GM19467 (cell line): ENCODE results near the gene WARS2.
"Not testable (repeated sequence)": the region's sequence is repeated elsewhere in the genome, so short reads cannot be mapped to it uniquely, and the experiment has no call there.

Source experiments
- ATAC-seq: cut with Tn5 transposase; IDR thresholded peaks from one replicate; pipeline ENCODE4 v1.9.1; 2021; ENCODE audit warnings: mild to moderate bottlenecking, moderate library complexity; ENCODE audit not compliant: unreplicated experiment

WARS2 gene

DNA sequence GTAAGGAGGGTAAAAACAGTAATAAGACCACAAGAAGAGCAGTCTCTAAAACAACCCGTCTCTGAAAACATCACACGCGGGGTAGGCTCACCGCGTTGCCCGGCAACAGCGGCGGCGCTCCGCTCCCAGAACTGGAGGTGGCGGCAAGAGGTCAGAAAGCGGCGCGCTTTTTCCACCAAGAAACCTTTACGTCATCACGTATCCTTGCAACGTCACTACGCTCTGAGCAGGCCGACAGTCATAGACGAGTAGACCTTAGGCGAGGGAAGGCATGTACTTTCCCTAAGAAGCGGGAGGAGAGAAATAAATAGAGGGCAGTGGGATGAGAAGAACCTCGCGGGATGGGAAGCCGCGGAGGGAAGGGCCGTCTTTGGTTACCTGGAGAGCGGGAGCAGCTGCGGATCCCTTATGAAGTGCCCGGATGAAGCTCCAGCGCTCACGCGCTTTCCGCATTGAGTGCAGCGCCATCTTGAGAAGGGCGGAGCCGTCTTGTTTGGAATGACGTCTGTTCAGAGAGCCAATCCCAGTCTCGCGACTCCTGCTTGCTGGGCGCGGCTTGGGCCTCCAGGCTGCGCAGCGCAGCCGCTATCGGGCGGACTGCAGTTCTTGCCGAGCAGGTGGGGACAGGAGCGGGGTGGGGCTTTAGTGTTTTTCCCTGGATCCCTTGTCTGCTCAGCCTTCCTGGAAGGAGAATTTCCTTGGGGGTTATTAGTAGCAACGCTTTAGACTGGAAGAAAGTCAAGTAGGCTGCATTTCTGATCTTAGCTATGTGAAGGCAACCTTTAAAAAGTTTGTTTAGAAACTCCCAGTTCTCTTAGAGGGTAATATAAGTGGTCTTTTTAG is at the start of gene WARS2:
TSS of gene WARS2 (minus strand) at position 477 of the 843 bp plus-strand sequence. CDS start at position 468, 9 bp downstream.
- peak; percentile 97 for ATAC-seq

DNA sequence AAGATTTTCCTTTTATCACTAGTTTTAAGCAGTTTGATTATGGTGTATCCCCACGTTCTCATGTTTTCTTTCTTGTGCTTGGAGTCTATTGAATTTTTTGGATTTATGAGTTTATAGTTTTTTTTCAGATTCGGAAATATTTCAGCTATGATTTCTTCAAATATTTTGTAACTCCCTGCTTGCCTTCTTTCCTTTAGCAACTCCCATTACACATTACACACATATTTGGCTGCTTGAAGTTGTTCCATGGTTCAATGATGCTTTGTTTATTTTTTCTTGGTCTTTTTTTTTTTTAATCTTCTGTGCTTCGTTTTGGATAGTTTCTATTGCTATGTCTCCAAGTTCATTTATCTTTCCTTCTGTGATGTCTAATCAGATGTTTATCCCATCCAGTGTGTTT is 48.5 kb upstream of the WARS2 start:
- no peak for ATAC-seq

DNA sequence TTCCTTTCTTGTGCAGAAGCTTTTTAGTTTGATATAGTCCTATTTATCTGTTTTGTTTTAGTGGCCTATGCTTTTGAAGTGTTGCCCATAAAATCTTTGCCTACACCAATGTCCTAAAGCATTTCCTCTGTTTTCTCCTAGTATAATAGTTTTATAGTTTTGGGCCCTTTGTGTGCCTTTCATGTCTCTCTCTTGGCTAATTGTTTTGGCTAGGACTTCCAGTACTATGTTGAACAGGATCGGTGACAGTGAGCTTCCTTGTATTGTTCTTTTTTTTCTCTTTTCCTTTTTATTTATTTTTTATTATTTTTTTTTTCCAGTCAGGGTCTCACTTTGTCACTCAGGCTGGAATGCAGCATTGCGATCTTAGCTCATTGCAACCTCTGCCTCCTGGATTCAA is 47.0 kb upstream of the WARS2 start:
- ATAC-seq: no peak

DNA sequence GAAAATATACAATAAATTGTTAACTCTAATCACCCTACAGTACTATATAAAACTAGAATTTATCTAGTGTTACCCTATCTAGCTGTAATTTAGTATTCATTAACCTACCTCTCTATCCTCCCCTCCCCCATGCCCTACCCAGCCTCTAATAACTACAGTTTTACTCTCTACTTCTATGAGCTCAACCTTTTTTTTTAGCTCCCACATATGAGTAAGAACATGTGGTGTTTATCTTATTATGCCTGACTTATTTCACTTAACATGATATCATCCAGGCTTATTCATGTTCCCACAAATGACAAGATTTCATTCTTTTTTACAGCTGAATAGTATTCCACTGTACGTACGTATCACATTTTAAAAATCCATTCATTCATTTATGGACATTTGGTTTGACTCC is 46.0 kb upstream of the WARS2 start:
- no peak for ATAC-seq

DNA sequence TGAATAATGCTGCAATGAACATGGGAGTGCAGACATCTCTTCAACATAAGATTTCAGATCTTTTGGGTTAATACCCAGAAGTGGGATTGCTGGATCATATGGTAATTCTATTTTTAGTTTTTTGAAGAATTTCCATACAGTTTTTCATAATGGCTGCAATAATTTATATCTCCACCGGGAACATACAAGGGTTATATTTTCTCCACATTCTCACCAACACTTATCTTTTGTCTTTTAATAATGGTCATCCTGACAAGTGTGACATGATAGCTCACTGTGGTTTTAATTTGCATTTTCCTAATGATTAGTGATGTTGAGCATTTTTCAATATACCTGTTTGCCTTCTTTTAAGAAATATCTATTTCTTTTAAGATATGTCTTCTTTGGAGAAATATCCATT is 44.5 kb upstream of the WARS2 start:
- ATAC-seq: no peak

- no peak for ATAC-seq
Measured at GRCh38 chr1:119181218-119181617, 40.8 kb upstream of the WARS2 start.

DNA sequence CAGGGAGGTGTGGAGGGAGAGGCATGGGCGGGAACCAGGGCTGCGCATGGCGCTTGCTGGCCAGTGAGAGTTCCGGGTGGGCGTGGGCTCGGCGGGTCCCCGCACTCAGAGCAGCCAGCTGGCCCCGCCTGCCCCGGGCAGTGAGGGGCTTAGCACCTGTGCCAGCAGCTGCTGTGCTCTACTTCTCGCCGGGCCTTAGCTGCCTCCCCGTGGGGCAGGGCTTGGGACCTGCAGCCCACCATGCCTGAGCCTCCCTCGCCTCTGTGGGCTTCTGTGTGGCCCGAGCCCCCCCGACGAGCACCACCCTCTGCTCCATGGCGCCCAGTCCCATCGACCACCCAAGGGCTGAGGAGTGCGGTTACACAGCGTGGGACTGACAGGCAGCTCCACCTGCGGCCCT is 38.6 kb upstream of the WARS2 start:
- ATAC-seq: no peak

GRCh38 chr1:119172927-119173326 is 32.5 kb upstream of the WARS2 start:
- not testable (repeated sequence) for ATAC-seq

- ATAC-seq: not testable (repeated sequence)
Measured at GRCh38 chr1:119171381-119172010, 31.0 kb upstream of the WARS2 start.

GRCh38 chr1:119163396-119163795 is 22.9 kb upstream of the WARS2 start:
- no peak for ATAC-seq

DNA sequence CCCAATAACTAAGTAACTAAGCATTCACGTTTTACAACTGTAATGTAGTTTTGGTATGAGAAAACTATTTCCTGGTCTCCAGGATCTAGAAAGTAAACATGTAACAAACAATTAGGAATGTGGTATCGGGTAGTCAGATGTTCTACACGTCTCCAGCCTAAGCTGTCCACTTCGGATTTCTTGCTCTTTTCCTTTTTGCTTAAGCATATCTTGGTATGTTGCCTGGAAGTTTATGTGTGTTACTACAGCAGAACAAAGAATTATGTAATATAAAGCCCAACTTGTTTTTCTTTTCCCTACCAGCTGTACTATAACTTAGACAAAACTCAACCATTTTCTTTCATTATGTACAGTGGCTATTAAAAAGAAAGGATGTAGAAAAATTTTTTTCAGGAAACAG is 20.4 kb upstream of the WARS2 start:
- no peak for ATAC-seq

DNA sequence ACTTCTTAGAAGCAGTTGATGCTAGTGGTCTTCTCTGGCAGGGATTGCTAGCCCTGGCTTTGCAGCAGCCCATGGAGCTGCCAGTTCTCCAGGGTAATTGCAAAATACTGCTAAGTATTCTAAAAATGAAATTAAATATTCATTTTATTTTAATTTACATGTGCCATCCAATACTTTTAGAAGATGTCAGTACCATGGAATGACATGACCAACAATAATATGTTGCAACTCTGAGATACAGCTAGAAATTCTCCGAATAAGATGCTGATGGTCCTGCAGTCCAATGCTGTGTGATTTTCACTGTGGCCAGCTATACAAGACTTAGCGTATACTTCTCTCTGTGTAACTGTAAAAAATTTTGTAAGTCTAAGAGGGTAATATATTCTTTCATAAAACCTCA is 20.0 kb upstream of the WARS2 start:
- no peak for ATAC-seq

DNA sequence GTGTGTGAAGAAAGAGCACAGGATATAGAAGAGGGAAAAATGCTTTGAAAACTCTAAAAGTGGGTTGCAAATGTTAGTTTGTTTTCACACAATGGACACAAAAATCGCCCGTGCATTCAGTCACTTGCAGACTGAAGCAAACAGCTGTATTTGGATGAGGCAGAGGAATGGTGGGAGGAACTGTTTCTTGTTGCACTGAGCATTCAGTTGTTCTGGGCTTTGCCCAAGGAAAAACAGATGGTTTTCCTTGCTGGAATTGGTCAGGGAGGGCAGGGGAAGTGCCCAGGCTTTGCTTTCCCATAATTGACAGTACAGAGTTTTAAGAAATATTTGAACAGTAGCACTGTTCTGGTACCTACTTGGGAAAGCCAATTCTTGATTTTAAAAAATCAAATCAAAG is 19.5 kb upstream of the WARS2 start:
- no peak for ATAC-seq

DNA sequence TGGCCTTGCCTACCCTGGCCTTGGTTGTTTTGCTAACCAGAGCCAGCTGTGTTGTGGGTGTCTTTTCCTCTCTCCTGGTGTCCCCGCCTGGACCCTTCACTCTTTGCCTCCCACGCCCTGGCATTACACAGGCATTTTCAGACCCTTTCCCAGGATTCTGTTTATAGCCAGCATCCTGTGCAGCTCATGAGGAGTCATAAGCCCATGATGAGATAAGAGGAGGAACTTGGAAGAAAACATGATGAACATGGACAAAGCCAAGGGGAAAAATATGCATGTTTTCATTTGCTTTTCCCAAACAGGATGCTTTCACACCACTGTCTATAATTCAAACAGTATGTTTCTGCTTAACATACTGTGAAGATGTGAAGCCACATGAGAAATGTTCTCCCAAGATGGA is 18.7 kb upstream of the WARS2 start:
- no peak for ATAC-seq

- not testable (repeated sequence) for ATAC-seq
Measured at GRCh38 chr1:119156761-119157160, 16.3 kb upstream of the WARS2 start.

- ATAC-seq: not testable (repeated sequence)
Measured at GRCh38 chr1:119155069-119155468, 14.6 kb upstream of the WARS2 start.

DNA sequence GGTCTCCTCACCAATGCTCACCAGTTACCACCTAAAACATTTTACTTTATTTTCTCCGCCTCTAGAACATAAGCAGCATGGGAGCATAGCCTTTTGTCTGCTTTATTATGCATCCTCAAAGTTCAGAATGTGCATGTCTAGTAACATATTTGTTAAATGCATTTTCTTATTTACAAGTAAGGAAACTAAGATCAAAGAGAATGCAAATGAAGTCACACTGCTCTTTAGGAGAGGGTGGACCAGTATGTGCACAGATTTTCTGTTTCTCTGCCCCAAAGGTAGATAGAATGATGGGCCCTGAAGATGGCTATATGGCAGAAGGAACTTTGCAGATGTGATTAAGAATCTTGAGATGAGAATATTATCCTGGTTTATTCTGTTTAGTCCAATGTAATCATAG is 9.7 kb upstream of the WARS2 start:
- ATAC-seq: no peak

DNA sequence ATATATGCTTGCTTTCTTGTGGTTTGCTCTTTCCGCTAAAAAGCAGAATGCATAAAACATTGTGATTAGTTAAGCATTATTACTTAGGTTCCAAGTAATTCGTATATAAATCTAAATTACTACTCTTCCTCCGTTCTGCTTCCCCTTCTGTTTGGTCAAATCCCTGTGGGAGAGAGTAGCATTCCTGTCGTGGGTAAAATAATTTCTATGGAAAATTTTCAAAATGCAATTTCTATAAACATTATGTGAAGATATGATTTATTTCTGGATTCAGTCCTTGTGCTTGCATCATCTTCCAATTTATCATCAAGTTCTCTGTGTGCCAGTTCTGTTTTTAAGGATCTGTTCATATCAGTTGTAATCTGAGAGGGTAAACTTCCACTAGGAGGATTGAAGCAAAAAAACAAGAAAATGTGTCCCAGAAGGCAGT is 7.2 kb upstream of the WARS2 start:
- no peak for ATAC-seq

GRCh38 chr1:119146466-119146865 is 6.0 kb upstream of the WARS2 start:
- ATAC-seq: no peak

- no peak for ATAC-seq
Measured at GRCh38 chr1:119144813-119145212, 4.4 kb upstream of the WARS2 start.

DNA sequence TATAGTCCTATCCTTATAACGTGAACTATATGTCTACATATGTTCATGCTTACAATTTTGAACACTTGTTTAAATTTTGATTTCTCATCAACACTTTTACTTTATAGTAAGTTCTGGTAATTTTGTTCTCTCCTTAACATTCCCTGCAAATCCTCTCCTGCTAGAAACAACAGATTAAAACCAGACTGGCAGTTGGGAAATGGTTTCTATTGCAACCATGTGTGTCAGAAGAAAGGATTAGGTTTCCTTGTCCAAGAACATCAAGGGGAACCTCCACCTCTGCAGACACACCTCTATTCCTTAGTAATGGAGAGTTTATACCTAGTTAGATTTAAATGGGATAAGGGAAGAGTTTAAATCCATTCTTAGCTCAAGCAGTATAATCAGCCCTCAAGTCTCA is 3.3 kb upstream of the WARS2 start:
- ATAC-seq: no peak

- ATAC-seq: no peak
Measured at GRCh38 chr1:119141660-119142059, 1.2 kb upstream of the WARS2 start.
